IMR-90 (cell line): Measurements from ENCODE around the gene AVPR1A.

Experiments
- BHLHE40 ChIP-seq: fragments of 150-350 bp; IDR thresholded peaks from 2 replicates; pipeline ENCODE4 v1.6.1; 2016; ENCODE audit warnings: mild to moderate bottlenecking, low read depth, low read length
- CTCF ChIP-seq: conservative IDR thresholded peaks from 2 replicates; pipeline ENCODE4 v1.5.1; 2012; ENCODE audit warnings: mild to moderate bottlenecking, low read depth, low read length, improper control_type of control experiment
- MXI1 ChIP-seq: IDR thresholded peaks from 2 replicates; pipeline ENCODE4 v1.6.1; 2012; ENCODE audit warnings: low read depth, mild to moderate bottlenecking, low read length, moderate library complexity, borderline replicate concordance
- POLR2A ChIP-seq: IDR thresholded peaks from 2 replicates; pipeline ENCODE4 v1.6.1; 2012; ENCODE audit warnings: mild to moderate bottlenecking, low read depth, low read length
- RAD21 ChIP-seq: IDR thresholded peaks from 2 replicates; pipeline ENCODE4 v1.6.1; 2012; ENCODE audit warnings: low read length, improper control_type of control experiment
- SMC3 ChIP-seq: fragments of 150-350 bp; IDR thresholded peaks from 2 replicates; pipeline ENCODE4 v1.6.1; 2016; ENCODE audit warnings: low read depth, mild to moderate bottlenecking, antibody characterized with exemption, low read length, moderate library complexity
- USF2 ChIP-seq: fragments of 150-350 bp; IDR thresholded peaks from 2 replicates; pipeline ENCODE4 v1.6.1; 2017; ENCODE audit warnings: mild to moderate bottlenecking, antibody characterized with exemption, low read length, low read depth

DNA sequence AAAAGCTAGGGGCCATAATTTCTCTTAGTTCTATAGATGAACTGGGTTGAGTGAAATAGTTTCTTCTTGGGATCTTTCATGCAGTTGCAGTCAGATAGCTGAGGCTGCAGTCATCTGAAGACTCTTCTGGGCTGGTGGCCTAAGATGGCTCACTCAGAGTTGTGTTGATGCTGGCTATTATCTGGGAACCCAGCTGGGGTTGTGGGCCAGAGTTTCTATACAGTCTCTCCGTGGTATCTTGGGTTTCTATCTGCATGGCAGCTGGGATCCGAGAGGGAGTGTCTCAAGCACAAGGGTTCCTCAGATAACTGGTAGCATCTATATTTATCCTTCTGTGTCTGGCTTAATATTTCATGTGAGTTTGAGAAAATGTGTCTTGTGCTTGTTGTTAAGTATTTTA lies 21.1 kb downstream of the AVPR1A start:
- TF ChIP-seq BHLHE40, result no peak
- no peak for TF ChIP-seq CTCF
- TF ChIP-seq MXI1, result no peak
- no peak for TF ChIP-seq USF2
- TF ChIP-seq POLR2A, result no peak
- TF ChIP-seq SMC3, result no peak
- no peak for TF ChIP-seq RAD21
